ENCODE data around the gene PTPRC. TPM values are rescaled to one million over a fixed set of nuclear protein-coding genes. Genes with fewer than 3 reads are reported as not detected.

Gene PTPRC
- total RNA-seq, 3 donors from 2014 or later = 22.0 to 36.0 (median 35.7) TPM

DNA sequence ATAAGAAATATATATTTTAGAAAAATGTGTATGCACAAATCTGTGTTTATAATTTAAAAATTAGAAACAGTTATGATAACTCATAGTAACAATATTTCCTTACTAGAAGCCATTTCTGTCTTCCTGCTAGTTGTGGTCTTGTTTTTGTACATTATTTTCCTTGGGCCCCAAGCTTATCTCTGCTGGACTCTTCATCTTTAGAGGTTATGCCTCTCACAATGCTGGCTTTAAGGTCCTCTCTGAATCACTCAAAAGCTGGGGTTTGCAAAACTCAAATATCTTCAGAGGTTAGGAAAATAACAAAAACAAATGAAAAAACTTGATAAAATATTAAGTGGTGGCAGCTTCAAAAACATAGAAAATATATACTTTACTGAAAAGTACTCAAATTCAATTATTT lies 133.8 kb downstream of the PTPRC start:
- no peak for DNase-seq (ENCODE audit: low spot score in 2 of 2)
- H3K27me3 ChIP-seq = no peaks in the 10 kb centered on the region
- no peak for TF ChIP-seq POLR2AphosphoS5 (IDR thresholded peaks at IDR 0.05)
- TF ChIP-seq, protein P1, sequence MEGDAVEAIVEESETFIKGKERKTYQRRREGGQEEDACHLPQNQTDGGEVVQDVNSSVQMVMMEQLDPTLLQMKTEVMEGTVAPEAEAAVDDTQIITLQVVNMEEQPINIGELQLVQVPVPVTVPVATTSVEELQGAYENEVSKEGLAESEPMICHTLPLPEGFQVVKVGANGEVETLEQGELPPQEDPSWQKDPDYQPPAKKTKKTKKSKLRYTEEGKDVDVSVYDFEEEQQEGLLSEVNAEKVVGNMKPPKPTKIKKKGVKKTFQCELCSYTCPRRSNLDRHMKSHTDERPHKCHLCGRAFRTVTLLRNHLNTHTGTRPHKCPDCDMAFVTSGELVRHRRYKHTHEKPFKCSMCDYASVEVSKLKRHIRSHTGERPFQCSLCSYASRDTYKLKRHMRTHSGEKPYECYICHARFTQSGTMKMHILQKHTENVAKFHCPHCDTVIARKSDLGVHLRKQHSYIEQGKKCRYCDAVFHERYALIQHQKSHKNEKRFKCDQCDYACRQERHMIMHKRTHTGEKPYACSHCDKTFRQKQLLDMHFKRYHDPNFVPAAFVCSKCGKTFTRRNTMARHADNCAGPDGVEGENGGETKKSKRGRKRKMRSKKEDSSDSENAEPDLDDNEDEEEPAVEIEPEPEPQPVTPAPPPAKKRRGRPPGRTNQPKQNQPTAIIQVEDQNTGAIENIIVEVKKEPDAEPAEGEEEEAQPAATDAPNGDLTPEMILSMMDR (IDR thresholded peaks at IDR 0.05) = no peak
- no peak for TF ChIP-seq POLR2A (IDR thresholded peaks at IDR 0.05)

DNA sequence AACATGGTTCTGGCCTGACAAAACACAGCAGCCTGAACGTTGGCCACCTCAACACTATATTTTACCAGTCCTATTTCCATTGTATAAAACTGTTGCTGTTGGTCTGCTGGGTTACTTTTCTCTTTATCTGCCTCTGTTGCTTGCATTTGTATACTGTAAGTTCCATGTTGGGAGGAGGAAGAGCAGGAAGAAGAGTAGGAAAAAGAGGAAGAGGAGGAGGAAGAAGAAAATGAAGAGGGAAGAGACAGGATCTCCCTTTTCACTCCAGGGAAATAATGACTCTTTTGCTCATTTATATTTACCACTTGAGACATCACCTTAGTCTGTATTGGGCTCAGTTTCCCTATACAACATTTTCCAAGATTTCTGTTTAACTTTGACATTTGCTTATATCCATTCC lies 134.2 kb downstream of the PTPRC start:
- H3K27me3 ChIP-seq = no peaks in the 10 kb centered on the region
- no peak overlapping the region for H3K4me3 ChIP-seq
- TF ChIP-seq POLR2AphosphoS5 (IDR thresholded peaks at IDR 0.05) (no peak), POLR2A (IDR thresholded peaks at IDR 0.05) (no peak)
- TF ChIP-seq, protein P1 (IDR thresholded peaks at IDR 0.05) = no peak
- no peak overlapping the region for H3K27ac ChIP-seq
- H3K9me3 ChIP-seq = no peaks in the 10 kb centered on the region
- H3K36me3 ChIP-seq = no peaks in the 10 kb centered on the region
- no peaks in the 10 kb centered on the region for H3K4me1 ChIP-seq
- DNase-seq (ENCODE audit: low spot score in 2 of 2) = no peak
- intact Hi-C loops (cut with DNase I; ENCODE audit: low total_unique reads) = no loop called here

More for the DNA sequence above, 133.8 kb downstream of the PTPRC start:
- H3K4me3 ChIP-seq = no peak overlapping the region
- H3K27ac ChIP-seq = no peak overlapping the region
- H3K4me1 ChIP-seq = no peaks in the 10 kb centered on the region
- intact Hi-C loops (cut with DNase I; ENCODE audit: low total_unique reads) = no loop called here
- no peaks in the 10 kb centered on the region for H3K9me3 ChIP-seq
- H3K36me3 ChIP-seq = no peaks in the 10 kb centered on the region

DNA sequence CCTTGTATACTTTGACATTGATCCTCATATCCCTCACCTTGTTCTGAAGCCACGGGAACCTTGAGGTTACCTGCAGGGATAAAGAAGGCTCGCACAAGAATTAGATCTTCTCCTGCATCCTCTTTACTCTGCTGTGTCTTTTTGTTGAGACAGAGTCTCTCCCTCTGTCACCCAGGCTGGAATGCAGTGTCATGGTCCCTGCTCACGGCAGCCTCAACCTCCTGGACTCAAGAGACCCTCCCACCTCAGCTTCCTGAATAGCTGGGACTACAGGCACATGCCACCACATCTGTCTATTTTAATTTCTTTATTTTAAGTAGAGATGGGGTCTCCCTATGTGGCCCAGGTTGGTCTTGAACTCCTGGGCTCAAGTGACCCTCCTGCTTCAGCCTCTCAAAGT lies 134.7 kb downstream of the PTPRC start:
- Histone ChIP-seq H3K27me3 (no peaks in the 10 kb centered on the region), H3K4me1 (no peaks in the 10 kb centered on the region), H3K36me3 (no peaks in the 10 kb centered on the region), H3K4me3 (no peak overlapping the region), H3K9me3 (no peaks in the 10 kb centered on the region), H3K27ac (no peak overlapping the region)
- no peak for DNase-seq (ENCODE audit: low spot score in 2 of 2)
- intact Hi-C loops (cut with DNase I; ENCODE audit: low total_unique reads) = no loop called here
- TF ChIP-seq, protein P1 (IDR thresholded peaks at IDR 0.05) = no peak
- no peak for TF ChIP-seq POLR2A (IDR thresholded peaks at IDR 0.05)
- TF ChIP-seq POLR2AphosphoS5 (IDR thresholded peaks at IDR 0.05) = no peak

DNA sequence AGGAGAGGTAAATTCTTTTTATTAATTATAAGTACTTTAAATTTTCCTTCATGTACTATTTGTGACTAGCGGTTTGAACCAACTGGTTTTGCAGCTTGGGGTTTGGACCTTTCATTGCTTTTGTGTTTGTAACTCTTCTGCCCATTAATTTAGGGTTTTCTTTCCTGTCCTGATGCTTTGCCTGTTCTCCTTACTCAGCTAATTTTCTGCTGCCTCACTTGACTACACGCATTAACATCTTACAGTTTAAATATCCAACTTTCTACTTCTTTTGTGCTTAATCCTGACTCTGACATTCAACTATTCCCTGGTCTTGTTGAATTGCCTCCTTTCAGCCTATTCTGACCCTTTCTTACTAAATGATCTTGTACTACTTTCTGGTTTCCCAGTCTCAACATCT lies 135.6 kb downstream of the PTPRC start:
- no peak overlapping the region for H3K4me3 ChIP-seq
- H3K4me1 ChIP-seq = no peaks in the 10 kb centered on the region
- H3K9me3 ChIP-seq = no peaks in the 10 kb centered on the region
- H3K27ac ChIP-seq = no peak overlapping the region
- no peaks in the 10 kb centered on the region for H3K27me3 ChIP-seq
- H3K36me3 ChIP-seq = no peaks in the 10 kb centered on the region
- DNase-seq (ENCODE audit: low spot score in 2 of 2) = no peak
- intact Hi-C loops (cut with DNase I; ENCODE audit: low total_unique reads) = no loop called here
- TF ChIP-seq, protein P1 (IDR thresholded peaks at IDR 0.05) = no peak
- TF ChIP-seq POLR2A (IDR thresholded peaks at IDR 0.05) (no peak), POLR2AphosphoS5 (IDR thresholded peaks at IDR 0.05) (no peak)

DNA sequence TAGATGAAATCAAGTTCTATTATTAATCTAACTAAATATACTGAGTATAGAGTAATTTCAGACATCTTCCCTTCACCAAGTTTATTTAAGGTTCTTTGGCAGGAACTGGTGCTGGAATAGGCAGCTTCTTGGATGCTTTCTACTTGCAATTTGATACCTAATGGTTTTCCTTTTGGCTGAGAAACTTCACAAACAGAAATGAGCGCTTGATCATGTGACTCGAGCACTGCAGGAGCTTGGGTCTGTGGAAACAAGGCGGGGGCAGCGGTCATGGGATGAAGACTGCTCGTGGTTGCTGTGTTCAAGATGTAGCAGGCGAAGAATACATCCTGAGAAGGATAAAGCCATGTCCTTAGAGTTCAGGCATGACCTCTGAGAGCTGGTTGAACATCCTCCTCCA lies 136.8 kb downstream of the PTPRC start:
- no peaks in the 10 kb centered on the region for H3K4me1 ChIP-seq
- no peak overlapping the region for H3K27ac ChIP-seq
- no peak overlapping the region for H3K4me3 ChIP-seq
- no peaks in the 10 kb centered on the region for H3K9me3 ChIP-seq
- intact Hi-C loops (cut with DNase I; ENCODE audit: low total_unique reads) = no loop called here
- TF ChIP-seq, protein P1 (IDR thresholded peaks at IDR 0.05) = no peak
- TF ChIP-seq POLR2AphosphoS5 (IDR thresholded peaks at IDR 0.05) (no peak), POLR2A (IDR thresholded peaks at IDR 0.05) (no peak)
- no peak for DNase-seq (ENCODE audit: low spot score in 2 of 2)
- H3K27me3 ChIP-seq = no peaks in the 10 kb centered on the region
- no peaks in the 10 kb centered on the region for H3K36me3 ChIP-seq
